Hindlimb muscle (tissue), 1 donor: Measurements from ENCODE around the gene BECN2. TPM values are rescaled to one million over a fixed set of nuclear protein-coding genes. Genes with fewer than 3 reads are reported as not detected.

Experiments
- DNase-seq: peaks from one replicate; pipeline ENCODE4 v3.0.0-alpha.2; 2013
- polyA plus RNA-seq: library from polyadenylated mRNA; unstranded; fragments of 120-200 nt; gene quantifications from one replicate; pipeline ENCODE4 v1.2.1, GENCODE V29; 2013; ENCODE audit not compliant: insufficient read length

The BECN2 gene
- polyA plus RNA-seq = 1.1 TPM

GRCh38 chr1:241957692-241958494 is at the start of gene BECN2:
BECN2 (plus strand) TSS chr1:241957767; CDS start chr1:241957767, 0 bp downstream.
- DNase-seq = no peak

- no peak for DNase-seq
Measured at GRCh38 chr1:241916196-241916595, 41.4 kb upstream of the BECN2 start.

GRCh38 chr1:241917487-241917886 is 40.1 kb upstream of the BECN2 start:
- no peak for DNase-seq

- DNase-seq = peak; percentile 20
Measured at GRCh38 chr1:241918879-241919278, 38.7 kb upstream of the BECN2 start.

- DNase-seq = no peak
Measured at GRCh38 chr1:241924080-241924808, 33.3 kb upstream of the BECN2 start.

GRCh38 chr1:241926141-241926540 is 31.4 kb upstream of the BECN2 start:
- DNase-seq = no peak

GRCh38 chr1:241927321-241927720 is 30.2 kb upstream of the BECN2 start:
- no peak for DNase-seq

GRCh38 chr1:241932845-241933244 is 24.7 kb upstream of the BECN2 start:
- DNase-seq = no peak

- DNase-seq = peak; percentile 82
Measured at GRCh38 chr1:241934201-241934848, 23.2 kb upstream of the BECN2 start.

GRCh38 chr1:241934866-241935265 is 22.7 kb upstream of the BECN2 start:
- peak; percentile 42 for DNase-seq

GRCh38 chr1:241939798-241940197 is 17.8 kb upstream of the BECN2 start:
- no peak for DNase-seq

GRCh38 chr1:241942738-241943137 is 14.8 kb upstream of the BECN2 start:
- DNase-seq = no peak

- DNase-seq = no peak
Measured at GRCh38 chr1:241944300-241944699, 13.3 kb upstream of the BECN2 start.

- peak; percentile 63 for DNase-seq
Measured at GRCh38 chr1:241947354-241947753, 10.2 kb upstream of the BECN2 start.

- DNase-seq = no peak
Measured at GRCh38 chr1:241950390-241950789, 7.2 kb upstream of the BECN2 start.

GRCh38 chr1:241962153-241962552 is 4.6 kb downstream of the BECN2 start:
- no peak for DNase-seq

- DNase-seq = no peak
Measured at GRCh38 chr1:241963722-241964121, 6.2 kb downstream of the BECN2 start.

GRCh38 chr1:241964550-241965282 is 7.1 kb downstream of the BECN2 start:
- no peak for DNase-seq

- no peak for DNase-seq
Measured at GRCh38 chr1:241968611-241969010, 11.0 kb downstream of the BECN2 start.

- DNase-seq = peak; percentile 66
Measured at GRCh38 chr1:241972703-241973369, 15.3 kb downstream of the BECN2 start.

- DNase-seq = no peak
Measured at GRCh38 chr1:241976229-241976628, 18.7 kb downstream of the BECN2 start.

- DNase-seq = no peak
Measured at GRCh38 chr1:241979071-241979470, 21.5 kb downstream of the BECN2 start.
